ENCODE measurements around the gene GIPC2.

- no peak for TF ChIP-seq CTCF (IDR thresholded peaks at IDR 0.05; ENCODE audit: low read depth, low read length, poor library complexity, severe bottlenecking)
- TF ChIP-seq EZH2phosphoT487 (IDR thresholded peaks at IDR 0.05; ENCODE audit: borderline replicate concordance, low read length) = no peak
Observed at GRCh38 chr1:78091886-78092285, 46.1 kb downstream of the GIPC2 start.
